Measurements from ENCODE around the gene RIN3.

GRCh38 chr14:92470811-92471210 lies 42.8 kb upstream of the RIN3 start:
- TF ChIP-seq CTCF (IDR thresholded peaks at IDR 0.05), result no peak
- TF ChIP-seq POLR2AphosphoS5 (IDR thresholded peaks at IDR 0.05; ENCODE audit: low read depth, low read length), result no peak

Data from Panc1 (cell line).